ENCODE results near the gene GPRC5A.

- TF ChIP-seq CTCF (IDR thresholded peaks at IDR 0.05): no peak
- TF ChIP-seq POLR2A (IDR thresholded peaks at IDR 0.05): no peak
- no peak for TF ChIP-seq POLR2AphosphoS5 (IDR thresholded peaks at IDR 0.05)
Observed at GRCh38 chr12:12926571-12927071, 35.3 kb downstream of the GPRC5A start.
